ENCODE measurements around the gene CAMK2N2.

- TF ChIP-seq CTCF (conservative IDR thresholded peaks at IDR 0.05 in 1 of 2, IDR thresholded peaks at IDR 0.05 in 1 of 2; ENCODE audit: extremely low read depth in 1 of 2, insufficient read depth in 1 of 2, low read depth in 1 of 2, low read length in 2 of 2) (no peak), EZH2 (IDR thresholded peaks at IDR 0.05; ENCODE audit: borderline replicate concordance, low read length) (no peak)
Observed at GRCh38 chr3:184258926-184259325, 2.4 kb downstream of the CAMK2N2 start.
